IPS-20b (cell line): ENCODE data around the gene CTTN.

Experiments used
- H3K27ac ChIP-seq: one replicate; pipeline ENCODE4 v1.5.1; 2013; ENCODE audit warnings: low read length
- H3K27me3 ChIP-seq: 2 replicates; pipeline ENCODE4 v1.6.1; 2013; ENCODE audit warnings: mild to moderate bottlenecking, low read length, inconsistent platforms; ENCODE audit not compliant: insufficient read depth
- H3K36me3 ChIP-seq: 2 replicates; pipeline ENCODE4 v1.6.1; 2013; ENCODE audit warnings: low read depth, mild to moderate bottlenecking, inconsistent platforms, low read length, moderate library complexity; ENCODE audit not compliant: insufficient read depth
- H3K4me1 ChIP-seq: 2 replicates; pipeline ENCODE4 v1.6.1; 2013; ENCODE audit warnings: mild to moderate bottlenecking, control low read depth, inconsistent platforms, low read length, moderate library complexity; ENCODE audit not compliant: insufficient read depth
- H3K4me3 ChIP-seq: 2 replicates; pipeline ENCODE4 v1.5.1; 2013; ENCODE audit warnings: mild to moderate bottlenecking, low read length, inconsistent platforms
- H3K9ac ChIP-seq: 2 replicates; pipeline ENCODE4 v1.6.1; 2013; ENCODE audit warnings: low read depth, mild to moderate bottlenecking, inconsistent platforms, low read length, moderate library complexity
- H3K9me3 ChIP-seq: 2 replicates; pipeline ENCODE4 v1.6.1; 2013; ENCODE audit warnings: mild to moderate bottlenecking, low read depth, low read length, inconsistent platforms; ENCODE audit not compliant: insufficient read depth

Gene CTTN

GRCh38 chr11:70432580-70432979 is 34.3 kb downstream of the CTTN start:
- Histone ChIP-seq H3K9ac (no peak overlapping the region), H3K36me3 (peaks cover 94% of the 10 kb centered on the region), H3K27me3 (no peaks in the 10 kb centered on the region), H3K27ac (no peak overlapping the region), H3K9me3 (no peaks in the 10 kb centered on the region), H3K4me1 (no peaks in the 10 kb centered on the region), H3K4me3 (no peak overlapping the region)

- H3K4me3 ChIP-seq: no peak overlapping the region
- no peaks in the 10 kb centered on the region for H3K27me3 ChIP-seq
- H3K27ac ChIP-seq: no peak overlapping the region
- H3K36me3 ChIP-seq: peaks cover 96% of the 10 kb centered on the region
- H3K9me3 ChIP-seq: no peaks in the 10 kb centered on the region
- H3K4me1 ChIP-seq: no peaks in the 10 kb centered on the region
- no peak overlapping the region for H3K9ac ChIP-seq
Measured at GRCh38 chr11:70433038-70433437, 34.7 kb downstream of the CTTN start.

GRCh38 chr11:70433526-70433925 is 35.2 kb downstream of the CTTN start:
- no peaks in the 10 kb centered on the region for H3K9me3 ChIP-seq
- no peak overlapping the region for H3K27ac ChIP-seq
- no peaks in the 10 kb centered on the region for H3K27me3 ChIP-seq
- H3K36me3 ChIP-seq: peaks cover 95% of the 10 kb centered on the region
- no peak overlapping the region for H3K9ac ChIP-seq
- no peaks in the 10 kb centered on the region for H3K4me1 ChIP-seq
- no peak overlapping the region for H3K4me3 ChIP-seq

GRCh38 chr11:70433966-70434812 is 35.9 kb downstream of the CTTN start:
- H3K4me3 ChIP-seq: no peak overlapping the region
- no peaks in the 10 kb centered on the region for H3K4me1 ChIP-seq
- peaks cover 95% of the 10 kb centered on the region for H3K36me3 ChIP-seq
- no peak overlapping the region for H3K27ac ChIP-seq
- H3K9me3 ChIP-seq: no peaks in the 10 kb centered on the region
- H3K27me3 ChIP-seq: no peaks in the 10 kb centered on the region
- H3K9ac ChIP-seq: no peak overlapping the region

GRCh38 chr11:70434813-70435278 is 36.5 kb downstream of the CTTN start:
- H3K4me3 ChIP-seq: no peak overlapping the region
- no peaks in the 10 kb centered on the region for H3K4me1 ChIP-seq
- H3K9me3 ChIP-seq: no peaks in the 10 kb centered on the region
- H3K36me3 ChIP-seq: peaks cover 89% of the 10 kb centered on the region
- no peak overlapping the region for H3K9ac ChIP-seq
- no peaks in the 10 kb centered on the region for H3K27me3 ChIP-seq
- no peak overlapping the region for H3K27ac ChIP-seq

- H3K4me1 ChIP-seq: no peaks in the 10 kb centered on the region
- H3K4me3 ChIP-seq: no peak overlapping the region
- no peaks in the 10 kb centered on the region for H3K9me3 ChIP-seq
- H3K36me3 ChIP-seq: peaks cover 84% of the 10 kb centered on the region
- no peak overlapping the region for H3K9ac ChIP-seq
- no peak overlapping the region for H3K27ac ChIP-seq
- H3K27me3 ChIP-seq: no peaks in the 10 kb centered on the region
Measured at GRCh38 chr11:70435361-70435760, 37.0 kb downstream of the CTTN start.

- no peak overlapping the region for H3K27ac ChIP-seq
- no peak overlapping the region for H3K9ac ChIP-seq
- no peak overlapping the region for H3K4me3 ChIP-seq
- H3K36me3 ChIP-seq: peaks cover 78% of the 10 kb centered on the region
- no peaks in the 10 kb centered on the region for H3K27me3 ChIP-seq
- H3K9me3 ChIP-seq: no peaks in the 10 kb centered on the region
- H3K4me1 ChIP-seq: no peaks in the 10 kb centered on the region
Measured at GRCh38 chr11:70435765-70436500, 37.6 kb downstream of the CTTN start.

- Histone ChIP-seq H3K27ac (no peak overlapping the region), H3K27me3 (no peaks in the 10 kb centered on the region), H3K4me3 (no peak overlapping the region), H3K4me1 (no peaks in the 10 kb centered on the region), H3K9me3 (no peaks in the 10 kb centered on the region), H3K36me3 (peaks cover 73% of the 10 kb centered on the region), H3K9ac (no peak overlapping the region)
Measured at GRCh38 chr11:70436501-70436860, 38.2 kb downstream of the CTTN start.

GRCh38 chr11:70437111-70437784 is 38.9 kb downstream of the CTTN start:
- Histone ChIP-seq H3K9ac (no peak overlapping the region), H3K4me3 (no peak overlapping the region), H3K27me3 (no peaks in the 10 kb centered on the region), H3K4me1 (no peaks in the 10 kb centered on the region), H3K27ac (no peak overlapping the region), H3K9me3 (no peaks in the 10 kb centered on the region), H3K36me3 (peaks cover 65% of the 10 kb centered on the region)

- Histone ChIP-seq H3K27ac (no peak overlapping the region), H3K4me3 (no peak overlapping the region), H3K36me3 (peaks cover 36% of the 10 kb centered on the region), H3K9ac (no peak overlapping the region), H3K4me1 (no peaks in the 10 kb centered on the region), H3K27me3 (no peaks in the 10 kb centered on the region), H3K9me3 (no peaks in the 10 kb centered on the region)
Measured at GRCh38 chr11:70440206-70440605, 41.9 kb downstream of the CTTN start.

GRCh38 chr11:70443773-70444030 is 45.4 kb downstream of the CTTN start:
- no peak overlapping the region for H3K9ac ChIP-seq
- H3K36me3 ChIP-seq: 0 out of 2 replicates have a peak, but pooled peaks cover 5% of the 10 kb centered on the region
- no peak overlapping the region for H3K4me3 ChIP-seq
- no peaks in the 10 kb centered on the region for H3K27me3 ChIP-seq
- no peak overlapping the region for H3K27ac ChIP-seq
- H3K4me1 ChIP-seq: no peaks in the 10 kb centered on the region
- no peaks in the 10 kb centered on the region for H3K9me3 ChIP-seq

- Histone ChIP-seq H3K27ac (no peak overlapping the region), H3K4me3 (no peak overlapping the region), H3K9ac (no peak overlapping the region), H3K9me3 (peaks cover 13% of the 10 kb centered on the region), H3K4me1 (no peaks in the 10 kb centered on the region), H3K27me3 (no peaks in the 10 kb centered on the region), H3K36me3 (no peaks in the 10 kb centered on the region)
Measured at GRCh38 chr11:70445091-70445490, 46.8 kb downstream of the CTTN start.
